Measurements from ENCODE around the gene CDHR2. TPM values are rescaled to one million over a fixed set of nuclear protein-coding genes. Genes with fewer than 3 reads are reported as not detected.

CDHR2 gene
- polyA plus RNA-seq, 1 experiment: not detected

DNA sequence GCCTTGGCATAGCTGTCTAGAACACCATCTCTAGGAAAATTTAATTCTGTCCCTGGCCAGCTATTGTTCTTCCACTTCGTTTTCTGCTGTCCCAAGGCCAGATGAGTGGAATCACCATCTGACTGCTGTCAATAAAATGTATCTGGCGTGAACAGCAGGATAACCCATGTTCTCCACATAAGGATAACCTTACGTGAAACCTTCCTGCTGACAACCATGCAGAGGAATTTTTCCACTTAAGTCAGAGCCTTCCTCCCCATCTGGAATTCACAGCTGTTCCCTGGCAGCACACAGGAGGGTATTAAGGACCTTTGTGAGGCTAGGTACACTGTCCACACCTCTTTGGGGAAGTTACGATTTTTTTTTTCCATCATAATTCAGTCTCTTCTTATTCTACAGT is 40.5 kb upstream of the CDHR2 start:
- DNase-seq (ENCODE audit: low read depth, low spot score): no peak
- ChIA-PET POLR2A (no interaction called here), CTCF (no interaction called here)
- H3K27me3 ChIP-seq (ENCODE audit: control insufficient read depth, insufficient read depth, low read length): no peaks in the 10 kb centered on the region
- no peaks in the 10 kb centered on the region for H3K9me3 ChIP-seq (ENCODE audit: control insufficient read depth, insufficient read depth, low read length)
- no peak overlapping the region for H3K4me3 ChIP-seq (ENCODE audit: low read depth, low read length)
- no peak overlapping the region for H3K27ac ChIP-seq (ENCODE audit: low read depth, low read length)
- TF ChIP-seq, protein P1, sequence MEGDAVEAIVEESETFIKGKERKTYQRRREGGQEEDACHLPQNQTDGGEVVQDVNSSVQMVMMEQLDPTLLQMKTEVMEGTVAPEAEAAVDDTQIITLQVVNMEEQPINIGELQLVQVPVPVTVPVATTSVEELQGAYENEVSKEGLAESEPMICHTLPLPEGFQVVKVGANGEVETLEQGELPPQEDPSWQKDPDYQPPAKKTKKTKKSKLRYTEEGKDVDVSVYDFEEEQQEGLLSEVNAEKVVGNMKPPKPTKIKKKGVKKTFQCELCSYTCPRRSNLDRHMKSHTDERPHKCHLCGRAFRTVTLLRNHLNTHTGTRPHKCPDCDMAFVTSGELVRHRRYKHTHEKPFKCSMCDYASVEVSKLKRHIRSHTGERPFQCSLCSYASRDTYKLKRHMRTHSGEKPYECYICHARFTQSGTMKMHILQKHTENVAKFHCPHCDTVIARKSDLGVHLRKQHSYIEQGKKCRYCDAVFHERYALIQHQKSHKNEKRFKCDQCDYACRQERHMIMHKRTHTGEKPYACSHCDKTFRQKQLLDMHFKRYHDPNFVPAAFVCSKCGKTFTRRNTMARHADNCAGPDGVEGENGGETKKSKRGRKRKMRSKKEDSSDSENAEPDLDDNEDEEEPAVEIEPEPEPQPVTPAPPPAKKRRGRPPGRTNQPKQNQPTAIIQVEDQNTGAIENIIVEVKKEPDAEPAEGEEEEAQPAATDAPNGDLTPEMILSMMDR (IDR thresholded peaks at IDR 0.05; ENCODE audit: low read depth, low read length): no peak

DNA sequence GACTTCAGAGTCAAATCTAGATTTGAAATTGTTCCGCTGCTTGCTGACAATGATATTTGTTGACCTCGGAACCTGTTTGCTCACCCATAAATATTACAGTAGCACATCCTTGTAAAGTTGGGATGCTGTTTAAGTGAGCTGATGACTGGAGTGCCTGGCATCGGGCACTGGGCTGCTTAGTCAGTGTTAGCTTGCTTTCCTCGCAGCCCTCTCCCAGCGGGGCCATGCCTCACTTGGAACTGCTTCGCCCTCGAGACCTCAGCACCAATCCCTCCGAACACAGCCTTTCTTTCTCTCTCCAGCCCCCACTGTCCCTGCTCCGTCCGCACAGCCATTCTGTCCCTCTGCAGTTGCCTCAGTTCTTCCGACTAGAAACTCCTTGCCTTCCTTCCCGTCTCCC is 35.4 kb upstream of the CDHR2 start:
- TF ChIP-seq, protein P1 (IDR thresholded peaks at IDR 0.05; ENCODE audit: low read depth, low read length): no peak
- H3K27ac ChIP-seq (ENCODE audit: low read depth, low read length): no peak overlapping the region
- H3K27me3 ChIP-seq (ENCODE audit: control insufficient read depth, insufficient read depth, low read length): no peaks in the 10 kb centered on the region
- no peak overlapping the region for H3K4me3 ChIP-seq (ENCODE audit: low read depth, low read length)
- no peaks in the 10 kb centered on the region for H3K9me3 ChIP-seq (ENCODE audit: control insufficient read depth, insufficient read depth, low read length)
- no peak for DNase-seq (ENCODE audit: low read depth, low spot score)
- ChIA-PET CTCF (interaction anchor here (1.1 kb wide), 1 partner anchor 66 kb away, joined by 6 read pairs; no protein-coding TSS in a partner anchor), POLR2A (no interaction called here)

DNA sequence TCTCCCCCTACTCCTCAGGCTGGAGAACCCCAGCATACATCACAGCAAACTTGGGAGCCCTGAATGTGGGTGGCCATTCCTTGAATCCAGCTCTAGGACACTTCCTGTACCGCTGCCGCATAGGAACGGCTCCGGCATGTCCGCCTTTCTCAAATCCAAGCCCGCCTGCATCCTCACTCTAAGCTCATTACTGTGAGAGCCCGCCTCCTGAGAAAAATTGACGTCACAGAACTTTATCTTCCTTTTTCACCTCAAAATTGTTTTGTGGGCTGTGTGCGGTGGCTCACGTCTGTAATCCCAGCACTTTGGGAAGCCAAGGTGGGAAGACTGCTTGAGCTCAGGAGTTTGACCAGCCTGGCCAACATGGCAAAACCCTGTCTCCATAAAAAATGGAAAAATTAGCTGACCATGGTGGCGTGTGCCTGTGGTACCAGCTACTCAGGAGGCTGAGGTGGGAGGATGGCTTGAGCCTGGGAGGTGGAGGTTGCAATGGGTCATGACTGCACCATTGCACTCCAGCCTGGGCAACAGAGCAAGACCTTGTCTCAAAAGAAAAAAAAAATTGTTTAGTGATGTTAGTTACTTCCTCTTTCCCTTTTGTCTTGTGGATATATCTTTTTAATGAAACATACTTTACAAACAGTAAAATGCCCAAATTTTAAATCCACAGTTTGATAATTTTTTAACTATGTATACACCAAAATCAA is 34.7 kb upstream of the CDHR2 start:
- no peak overlapping the region for H3K4me3 ChIP-seq (ENCODE audit: low read depth, low read length)
- POLR2A ChIA-PET: no interaction called here
- H3K27me3 ChIP-seq (ENCODE audit: control insufficient read depth, insufficient read depth, low read length): no peaks in the 10 kb centered on the region
- no peaks in the 10 kb centered on the region for H3K9me3 ChIP-seq (ENCODE audit: control insufficient read depth, insufficient read depth, low read length)
- no peak for DNase-seq (ENCODE audit: low read depth, low spot score)
- TF ChIP-seq, protein P1 (IDR thresholded peaks at IDR 0.05; ENCODE audit: low read depth, low read length): no peak
- H3K27ac ChIP-seq (ENCODE audit: low read depth, low read length): no peak overlapping the region
- CTCF ChIA-PET: interaction anchor here (1.1 kb wide), 1 partner anchor 67 kb away, joined by 6 read pairs; no protein-coding TSS in a partner anchor

DNA sequence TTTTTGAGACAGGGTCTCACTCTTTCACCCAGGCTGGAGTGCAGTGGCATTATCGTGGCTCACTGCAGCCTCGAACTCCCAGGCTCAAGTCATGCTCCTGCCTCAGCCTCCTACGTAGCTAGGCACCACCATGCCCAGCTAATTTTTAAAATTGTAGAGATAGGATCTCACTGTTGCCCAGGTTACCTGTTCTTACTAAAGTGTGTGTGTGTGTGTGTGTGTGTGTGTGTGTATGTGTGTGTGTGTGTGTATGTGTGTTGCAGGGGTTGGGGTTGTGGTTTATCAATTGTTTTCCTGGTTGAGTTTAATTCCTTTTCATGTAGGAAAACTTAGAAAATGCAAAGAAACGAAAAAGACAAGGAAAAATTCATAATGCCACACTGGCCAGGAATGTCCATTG is 33.7 kb upstream of the CDHR2 start:
- no peak for DNase-seq (ENCODE audit: low read depth, low spot score)
- Histone ChIP-seq H3K4me3 (ENCODE audit: low read depth, low read length) (no peak overlapping the region), H3K27ac (ENCODE audit: low read depth, low read length) (no peak overlapping the region), H3K27me3 (ENCODE audit: control insufficient read depth, insufficient read depth, low read length) (no peaks in the 10 kb centered on the region), H3K9me3 (ENCODE audit: control insufficient read depth, insufficient read depth, low read length) (no peaks in the 10 kb centered on the region)
- CTCF ChIA-PET: no interaction called here
- POLR2A ChIA-PET: interaction anchor here (0.7 kb wide), 1 partner anchor 20 kb away, joined by 5 read pairs; no protein-coding TSS in a partner anchor
- TF ChIP-seq, protein P1 (IDR thresholded peaks at IDR 0.05; ENCODE audit: low read depth, low read length): no peak

DNA sequence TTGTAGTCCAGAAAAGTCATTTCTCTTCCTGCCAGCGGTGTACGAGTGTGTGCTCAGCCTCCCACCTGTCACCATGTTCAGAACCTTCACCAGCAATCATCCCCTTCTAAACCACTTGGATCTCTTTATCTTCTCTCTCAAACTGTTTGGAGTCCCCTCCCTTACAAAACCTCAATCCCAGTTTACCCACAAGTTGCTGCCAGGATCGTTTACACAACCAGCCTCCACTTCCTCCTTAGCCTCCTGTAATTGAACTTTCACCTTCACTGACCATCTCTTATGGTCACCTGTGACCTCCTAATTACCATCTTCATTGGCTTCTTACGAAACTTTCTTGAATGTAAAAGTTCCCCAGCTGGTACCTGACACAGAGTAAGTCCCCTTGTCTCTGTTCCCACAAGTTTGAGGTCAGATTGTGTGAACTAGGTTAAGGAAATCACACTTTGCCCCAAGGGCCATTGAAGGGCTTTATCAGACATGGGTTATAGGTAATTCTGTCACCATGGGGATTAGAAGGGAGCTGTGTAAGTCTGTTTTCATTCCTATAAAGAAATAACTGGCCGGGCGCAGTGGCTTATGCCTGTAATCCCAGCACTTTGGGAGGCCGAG is 32.0 kb upstream of the CDHR2 start:
- POLR2A ChIA-PET: no interaction called here
- Histone ChIP-seq H3K27me3 (ENCODE audit: control insufficient read depth, insufficient read depth, low read length) (no peaks in the 10 kb centered on the region), H3K9me3 (ENCODE audit: control insufficient read depth, insufficient read depth, low read length) (no peaks in the 10 kb centered on the region), H3K4me3 (ENCODE audit: low read depth, low read length) (no peak overlapping the region), H3K27ac (ENCODE audit: low read depth, low read length) (no peak overlapping the region)
- no peak for DNase-seq (ENCODE audit: low read depth, low spot score)
- CTCF ChIA-PET: no interaction called here
- TF ChIP-seq, protein P1 (IDR thresholded peaks at IDR 0.05; ENCODE audit: low read depth, low read length): no peak
